Activated naive CD8-positive, alpha-beta T cell treated with anti-CD3 and anti-CD28 coated beads, Interleukin-2, amount 10 ng/mL, durations not matched to agents 7 days and 5 days (primary cell): ENCODE data around the gene TFB2M. TPM values are rescaled to one million over a fixed set of nuclear protein-coding genes. Genes with fewer than 3 reads are reported as not detected.

ENCODE experiments used
- ATAC-seq: fragments of 150-1000 bp; cut with Tn5 transposase; one replicate; pipeline ENCODE4 v1.10.0; 2021; ENCODE audit warnings: low read depth, moderate library complexity
- POLR2A ChIA-PET: fragments of 350-600 bp; sonication (Branson Sonifier 250); formaldehyde crosslinking; loops from one replicate; lab custom pipeline; 2021; ENCODE audit warnings: antibody characterized with exemption; lab: Charles Lee
- DNase-seq: peaks from one replicate; pipeline ENCODE4 v3.0.0; 2021
- H3K27ac Mint-ChIP-seq: one replicate; pipeline ENCODE4 v1.8.0; 2022; ENCODE audit warnings: mild to moderate bottlenecking, mixed read lengths
- H3K27me3 Mint-ChIP-seq: one replicate; pipeline ENCODE4 v1.8.0; 2022; ENCODE audit warnings: mild to moderate bottlenecking, moderate library complexity, mixed read lengths
- H3K36me3 Mint-ChIP-seq: one replicate; pipeline ENCODE4 v1.8.0; 2021; ENCODE audit warnings: mild to moderate bottlenecking, mixed read lengths
- H3K4me1 Mint-ChIP-seq: one replicate; pipeline ENCODE4 v1.8.0; 2021; ENCODE audit warnings: mixed read lengths
- H3K4me3 Mint-ChIP-seq: one replicate; pipeline ENCODE4 v1.8.0; 2022; ENCODE audit warnings: mild to moderate bottlenecking, moderate library complexity, mixed read lengths
- H3K9me3 Mint-ChIP-seq: one replicate; pipeline ENCODE4 v1.8.0; 2021; ENCODE audit warnings: mixed read lengths
- total RNA-seq, 2 experiments: library from RNA; stranded (reverse); gene quantifications; one replicate each; pipeline ENCODE4 v1.2.3, GENCODE V29; 2021

Gene TFB2M
- total RNA-seq, 2 experiments from 2014 or later: 9.8 to 10.9 TPM

DNA sequence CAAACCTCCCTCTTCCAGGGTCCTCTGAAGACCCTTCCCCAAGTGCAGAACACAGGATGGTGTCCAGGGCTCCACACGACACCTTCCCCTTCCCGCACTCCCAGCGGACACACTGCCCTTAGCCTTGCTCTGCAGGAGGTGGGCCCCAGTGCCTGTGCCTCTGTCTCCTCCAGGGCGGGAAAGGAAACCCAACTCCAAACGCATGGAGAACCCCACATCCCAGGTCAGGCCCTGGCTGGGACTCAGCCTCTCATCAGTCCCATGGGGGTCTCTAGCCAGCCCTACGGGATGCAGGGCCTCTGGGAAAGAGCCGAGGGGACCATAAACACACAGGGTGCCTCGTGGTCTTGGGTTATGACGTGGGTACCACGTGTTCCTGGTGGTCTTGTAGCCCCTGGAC, 53.4 kb downstream of the TFB2M start:
- Mint-ChIP-seq H3K4me3 (no peak overlapping the region), H3K27ac (no peak overlapping the region), H3K27me3 (no peaks in the 10 kb centered on the region), H3K9me3 (peaks cover 10% of the 10 kb centered on the region), H3K36me3 (no peaks in the 10 kb centered on the region), H3K4me1 (peaks cover 8% of the 10 kb centered on the region)
- ATAC-seq (no peak), DNase-seq (no peak)
- POLR2A ChIA-PET: no interaction called here

DNA sequence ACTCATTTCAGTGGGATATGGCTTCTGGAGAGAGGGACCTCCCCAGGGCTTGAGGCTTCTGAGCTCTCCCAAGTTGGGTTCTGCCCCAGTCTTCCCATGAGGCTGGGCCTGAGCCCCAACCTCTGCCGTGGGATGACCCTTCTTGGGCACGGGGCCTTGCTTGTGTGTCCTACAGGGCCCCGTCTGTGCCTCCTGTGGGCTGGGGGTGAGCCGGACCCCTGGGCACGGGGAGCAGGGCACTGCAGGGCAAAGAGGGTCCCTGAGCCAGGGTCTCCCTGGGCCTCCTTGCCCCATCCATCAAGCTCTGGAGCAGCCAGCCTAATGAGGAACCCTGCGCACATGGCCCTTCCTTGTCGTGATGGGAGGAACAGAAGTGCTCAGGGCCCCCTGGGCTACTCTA, 53.8 kb downstream of the TFB2M start:
- Mint-ChIP-seq H3K27ac (no peak overlapping the region), H3K9me3 (peaks cover 10% of the 10 kb centered on the region), H3K27me3 (no peaks in the 10 kb centered on the region), H3K4me1 (peaks cover 10% of the 10 kb centered on the region), H3K36me3 (no peaks in the 10 kb centered on the region), H3K4me3 (no peak overlapping the region)
- ATAC-seq (no peak), DNase-seq (no peak)
- POLR2A ChIA-PET: no interaction called here

DNA sequence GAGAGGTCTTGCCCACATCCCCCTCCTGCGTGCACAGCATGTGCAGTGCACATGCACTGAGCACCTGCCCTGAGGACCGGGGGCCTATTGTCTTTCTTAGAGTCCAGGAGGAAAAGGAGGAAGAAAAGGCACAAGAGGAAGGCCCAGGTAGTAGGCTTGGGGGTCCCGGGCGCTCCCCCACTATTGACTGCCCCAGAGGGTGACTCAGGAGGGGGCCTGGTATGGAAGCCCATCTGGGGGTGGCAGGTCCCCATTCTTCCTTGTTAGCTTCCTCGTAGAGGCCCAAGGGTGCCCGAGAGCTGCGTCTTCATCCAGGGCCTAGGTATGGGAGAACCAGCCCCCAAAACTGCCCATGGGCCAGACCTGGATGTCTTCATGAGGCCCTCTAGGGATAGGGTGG, 54.9 kb downstream of the TFB2M start:
- Mint-ChIP-seq H3K4me3 (no peak overlapping the region), H3K27me3 (no peaks in the 10 kb centered on the region), H3K36me3 (peaks cover 3% of the 10 kb centered on the region), H3K4me1 (peaks cover 13% of the 10 kb centered on the region), H3K27ac (no peak overlapping the region), H3K9me3 (peaks cover 8% of the 10 kb centered on the region)
- POLR2A ChIA-PET: no interaction called here
- no peak for ATAC-seq
- DNase-seq: no peak

DNA sequence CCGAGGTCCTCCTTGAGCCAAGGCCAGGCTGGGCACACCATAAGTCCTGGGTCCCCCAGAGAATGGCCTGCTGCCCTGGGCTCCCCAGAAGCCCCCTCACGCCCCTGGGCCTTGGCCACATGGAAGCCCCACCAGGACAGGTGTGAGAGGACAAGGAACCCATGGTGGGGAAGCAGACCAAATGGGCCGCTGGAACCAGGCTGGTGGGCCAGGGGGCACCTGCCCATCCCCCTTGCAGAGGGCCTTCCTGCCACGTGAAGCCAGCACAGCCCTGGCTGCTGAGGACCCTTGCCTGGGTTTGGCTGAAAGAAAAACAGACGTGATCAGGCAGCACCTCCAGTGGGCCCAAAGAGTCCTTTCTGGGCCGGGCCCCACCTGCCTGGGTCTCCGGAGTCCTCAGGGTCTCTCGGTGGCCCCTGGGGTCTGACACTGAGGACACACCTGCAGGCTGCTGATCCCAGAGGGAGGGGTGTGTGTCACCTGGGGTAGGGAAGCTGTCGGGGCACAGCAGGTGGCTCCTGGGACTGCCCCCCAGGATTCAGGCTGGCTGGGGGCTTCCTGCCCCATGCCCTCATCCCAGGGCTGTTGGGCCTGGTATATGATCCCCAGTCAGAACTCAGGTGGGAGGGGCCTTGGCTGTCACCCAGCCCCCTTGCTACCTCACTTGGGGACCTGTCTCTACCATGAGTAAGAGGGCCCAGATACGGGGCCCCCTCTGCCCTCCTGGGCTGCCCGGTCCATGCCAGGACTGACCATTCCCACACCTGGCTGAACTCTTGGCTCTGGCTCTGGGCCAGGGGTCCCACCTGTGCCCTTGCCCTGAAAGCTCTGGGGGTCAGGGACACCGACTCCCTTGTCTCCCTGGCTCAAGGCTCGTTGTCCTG, 55.7 kb downstream of the TFB2M start:
- H3K36me3 Mint-ChIP-seq: peaks cover 3% of the 10 kb centered on the region
- no peak overlapping the region for H3K27ac Mint-ChIP-seq
- H3K27me3 Mint-ChIP-seq: no peaks in the 10 kb centered on the region
- H3K4me3 Mint-ChIP-seq: no peak overlapping the region
- POLR2A ChIA-PET: no interaction called here
- peaks cover 5% of the 10 kb centered on the region for H3K9me3 Mint-ChIP-seq
- no peak for DNase-seq
- no peak for ATAC-seq
- peaks cover 20% of the 10 kb centered on the region for H3K4me1 Mint-ChIP-seq

DNA sequence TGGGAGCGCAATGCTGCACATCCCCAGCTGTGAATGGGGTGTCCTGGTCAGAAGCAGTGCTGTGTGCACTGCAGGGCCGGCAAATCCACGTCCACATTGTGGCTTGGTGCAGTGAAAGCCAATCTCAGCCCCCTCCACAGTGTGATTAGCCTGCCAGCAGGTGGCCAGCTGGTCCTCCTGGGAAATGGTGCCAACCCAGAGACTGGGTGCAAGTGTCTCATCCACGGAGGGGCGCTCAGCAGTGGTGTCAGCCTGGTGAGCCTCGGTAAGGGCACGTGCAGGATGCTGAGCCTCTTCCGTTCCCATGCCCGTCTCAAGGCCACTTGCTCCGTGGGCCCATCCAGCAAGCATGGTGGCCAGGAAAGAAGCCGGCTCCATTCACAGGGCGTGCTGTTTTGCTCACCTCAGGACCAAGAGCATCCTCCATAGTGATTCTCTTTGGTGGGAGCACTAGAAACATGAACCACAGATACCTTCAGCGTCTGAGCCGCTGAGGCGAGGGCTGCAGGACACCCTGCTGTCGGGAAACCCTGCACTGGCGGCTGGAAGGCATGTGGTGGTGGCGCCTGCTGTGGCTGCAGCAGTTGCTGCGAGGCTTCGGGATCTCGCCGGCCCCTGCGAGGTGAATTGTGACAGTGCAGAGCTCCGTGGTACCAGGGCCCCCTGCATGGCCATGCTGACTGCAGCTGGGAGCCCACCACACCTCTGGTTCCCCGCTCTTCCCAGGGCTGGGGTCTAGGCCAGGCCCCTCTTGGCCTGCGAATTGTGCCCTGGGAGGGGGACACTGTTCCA, 57.0 kb downstream of the TFB2M start:
- POLR2A ChIA-PET: interaction anchor here (3.4 kb wide), 1 partner anchor 18 kb away, joined by 20 read pairs; no protein-coding TSS in a partner anchor
- no peak overlapping the region for H3K27ac Mint-ChIP-seq

DNA sequence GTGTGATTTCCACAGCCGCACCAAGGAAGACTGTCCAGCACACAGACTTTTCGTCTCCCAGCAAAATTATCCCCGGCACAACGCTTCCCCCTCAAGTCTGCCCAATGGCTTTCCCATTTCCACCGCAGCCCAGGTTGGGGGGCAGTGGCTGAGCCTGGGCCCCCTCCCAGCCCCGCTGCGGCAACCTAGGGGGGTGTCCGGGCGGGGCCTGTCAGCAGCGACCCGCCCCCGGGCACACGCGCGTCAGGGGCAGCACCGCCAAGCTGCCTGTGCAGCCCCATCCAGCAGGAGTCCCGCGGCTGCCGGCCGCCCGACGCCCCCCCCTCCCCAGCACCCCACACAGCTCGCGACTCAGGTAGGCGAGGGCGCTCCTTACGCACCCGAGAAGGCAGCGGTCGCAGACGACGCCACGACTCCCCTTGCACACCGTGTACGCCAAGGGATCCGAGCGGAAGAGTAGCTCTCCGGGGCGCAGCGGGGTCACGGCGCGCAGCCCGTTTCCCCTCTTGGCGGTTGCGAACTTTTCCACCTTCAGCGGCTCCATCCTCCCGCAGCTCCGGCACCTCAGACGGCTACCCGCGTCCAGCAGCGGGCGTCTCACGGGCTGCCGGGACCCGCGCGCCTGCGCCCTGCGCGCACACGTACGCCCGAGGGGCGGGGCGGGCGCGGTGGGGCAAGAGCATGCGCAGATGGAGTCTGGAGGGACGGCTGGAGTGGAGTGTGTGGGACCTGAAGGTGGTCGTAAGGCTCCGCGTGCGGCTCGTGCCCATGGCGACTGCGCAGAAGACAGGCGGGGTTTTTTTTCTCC, 59.2 kb downstream of the TFB2M start, which contains the start of gene SMYD3:
TSS of gene SMYD3 (minus strand) at position 606 of the 808 bp plus-strand sequence.
- H3K36me3 Mint-ChIP-seq: peaks cover 8% of the 10 kb centered on the region
- peak; percentile 80 for DNase-seq
- peaks cover 23% of the 10 kb centered on the region for H3K4me1 Mint-ChIP-seq
- peak within 1 kb of the TSS; percentile 92 for H3K4me3 Mint-ChIP-seq
- POLR2A ChIA-PET: interaction anchor here (0.9 to 3.4 kb wide), 5 partner anchors 11 to 216 kb away, joined by 3 to 20 read pairs (median 4); partner anchors contain the start of genes CNST and TFB2M
- no peaks in the 10 kb centered on the region for H3K27me3 Mint-ChIP-seq
- ATAC-seq: peak; percentile 95
- H3K9me3 Mint-ChIP-seq: no peaks in the 10 kb centered on the region
- peak within 1 kb of the TSS; percentile 85 for H3K27ac Mint-ChIP-seq

More for the DNA sequence above, 57.0 kb downstream of the TFB2M start:
- H3K9me3 Mint-ChIP-seq: no peaks in the 10 kb centered on the region
- DNase-seq: no peak
- H3K27me3 Mint-ChIP-seq: no peaks in the 10 kb centered on the region
- H3K36me3 Mint-ChIP-seq: peaks cover 8% of the 10 kb centered on the region
- no peak for ATAC-seq
- no peak overlapping the region for H3K4me3 Mint-ChIP-seq
- peaks cover 19% of the 10 kb centered on the region for H3K4me1 Mint-ChIP-seq

DNA sequence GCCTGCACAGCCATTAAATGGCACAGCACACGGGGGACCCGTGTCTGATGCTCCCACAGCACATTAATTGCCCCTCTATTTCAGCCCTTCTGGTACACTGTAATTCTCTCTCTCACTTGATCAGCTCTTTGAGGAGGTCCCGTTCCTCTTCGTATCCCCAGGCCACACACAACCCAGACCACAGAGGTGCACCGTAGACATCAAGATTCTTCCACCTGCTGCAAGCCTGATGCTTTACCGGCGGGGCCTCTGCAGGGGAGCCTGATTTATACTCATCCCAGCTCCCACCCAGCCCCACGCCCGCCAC, 59.7 kb downstream of the TFB2M start:
- Mint-ChIP-seq H3K4me3 (peak overlapping the region; percentile 92), H3K36me3 (peaks cover 8% of the 10 kb centered on the region), H3K9me3 (no peaks in the 10 kb centered on the region), H3K4me1 (peaks cover 25% of the 10 kb centered on the region), H3K27me3 (no peaks in the 10 kb centered on the region), H3K27ac (peak overlapping the region; percentile 82)
- ATAC-seq: no peak
- POLR2A ChIA-PET: interaction anchor here (0.9 to 3.4 kb wide), 4 partner anchors 21 to 64 kb away, joined by 3 to 20 read pairs (median 11); partner anchors contain the start of genes CNST and TFB2M
- DNase-seq: no peak

DNA sequence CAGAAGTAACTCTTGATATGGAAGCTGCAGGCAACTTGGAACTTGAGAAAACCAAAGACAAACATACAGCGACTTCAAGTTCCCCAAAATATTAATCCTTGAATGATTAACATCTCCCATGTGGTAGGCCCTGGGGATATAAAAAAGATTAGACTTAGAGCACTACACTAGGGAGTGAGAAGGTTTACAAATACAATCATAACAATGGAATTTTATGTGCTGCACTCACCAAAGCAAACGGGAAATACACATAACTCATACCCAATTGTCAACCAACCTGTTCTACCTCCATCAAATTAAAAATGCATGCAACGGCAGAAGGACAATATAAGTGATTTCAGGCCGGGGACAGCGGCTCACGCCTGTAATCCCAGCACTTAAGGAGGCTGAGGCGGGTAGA, 62.7 kb downstream of the TFB2M start:
- no peak for ATAC-seq
- Mint-ChIP-seq H3K4me3 (no peak overlapping the region), H3K36me3 (peaks cover 8% of the 10 kb centered on the region), H3K27ac (no peak overlapping the region), H3K27me3 (no peaks in the 10 kb centered on the region), H3K9me3 (no peaks in the 10 kb centered on the region), H3K4me1 (peaks cover 28% of the 10 kb centered on the region)
- DNase-seq: no peak
- POLR2A ChIA-PET: no interaction called here

DNA sequence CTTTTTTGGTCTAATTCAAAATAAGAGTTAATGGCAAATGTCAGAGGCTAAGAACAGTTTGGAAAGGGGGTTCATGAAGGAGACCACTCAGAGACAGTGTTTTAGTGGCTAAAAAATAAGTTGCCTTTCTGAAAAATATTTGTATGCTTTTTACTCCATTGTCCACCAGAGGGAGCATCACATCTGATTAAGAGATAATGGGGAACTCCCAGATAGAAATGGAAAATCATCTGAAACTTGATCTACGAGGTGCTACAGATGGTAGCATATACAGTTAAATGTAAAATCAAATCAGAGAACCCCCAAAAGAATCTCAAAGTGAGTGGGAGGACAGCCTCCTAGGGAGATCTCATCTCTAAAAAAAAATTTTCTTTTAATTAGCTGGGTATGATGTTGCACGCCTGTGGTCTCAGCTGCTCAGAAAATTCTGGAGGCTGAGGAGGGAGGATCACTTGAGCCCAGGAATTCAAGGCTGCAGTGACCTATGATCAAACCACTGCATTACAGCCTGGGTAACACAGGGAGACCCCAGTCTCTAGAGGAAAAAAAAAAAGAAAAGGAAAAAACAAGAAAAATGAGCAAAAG, 68.6 kb downstream of the TFB2M start:
- no peaks in the 10 kb centered on the region for H3K36me3 Mint-ChIP-seq
- no peak for DNase-seq
- H3K27me3 Mint-ChIP-seq: no peaks in the 10 kb centered on the region
- H3K4me3 Mint-ChIP-seq: no peak overlapping the region
- H3K27ac Mint-ChIP-seq: no peak overlapping the region
- POLR2A ChIA-PET: no interaction called here
- no peaks in the 10 kb centered on the region for H3K9me3 Mint-ChIP-seq
- ATAC-seq: peak; percentile 58
- H3K4me1 Mint-ChIP-seq: peaks cover 13% of the 10 kb centered on the region

DNA sequence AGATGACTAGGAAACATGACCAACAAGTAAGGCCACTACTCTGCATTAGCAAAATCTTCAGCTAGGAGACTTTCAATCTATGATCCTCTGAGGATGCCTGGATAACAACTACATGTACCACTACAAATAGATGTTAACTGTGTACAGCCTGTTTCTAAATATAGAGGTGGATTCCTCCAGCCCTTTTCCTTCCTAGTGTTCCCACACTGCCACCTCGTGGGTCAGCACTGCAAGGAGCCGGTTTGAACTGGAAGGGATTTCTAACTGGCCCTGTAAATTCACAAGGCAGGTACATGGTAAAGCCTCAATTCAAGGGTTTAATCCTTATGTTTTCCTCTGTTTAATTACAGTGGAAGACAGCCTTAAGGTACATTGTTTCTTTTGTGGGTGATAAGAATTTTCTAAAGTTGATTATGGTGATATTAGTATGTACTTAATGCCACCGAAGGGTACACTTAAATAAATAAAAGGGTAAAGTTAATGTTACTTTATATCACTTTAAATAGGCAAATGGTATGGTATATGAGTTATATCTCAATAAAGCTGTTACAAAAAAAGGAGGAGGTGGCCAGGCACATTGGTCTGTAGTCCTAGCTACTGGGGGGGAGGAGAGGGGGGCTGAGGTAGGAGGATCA, 73.3 kb downstream of the TFB2M start:
- Mint-ChIP-seq H3K9me3 (no peaks in the 10 kb centered on the region), H3K36me3 (no peaks in the 10 kb centered on the region), H3K4me3 (no peak overlapping the region), H3K4me1 (peaks cover 5% of the 10 kb centered on the region), H3K27me3 (no peaks in the 10 kb centered on the region), H3K27ac (no peak overlapping the region)
- ATAC-seq: no peak
- no peak for DNase-seq
- POLR2A ChIA-PET: no interaction called here

DNA sequence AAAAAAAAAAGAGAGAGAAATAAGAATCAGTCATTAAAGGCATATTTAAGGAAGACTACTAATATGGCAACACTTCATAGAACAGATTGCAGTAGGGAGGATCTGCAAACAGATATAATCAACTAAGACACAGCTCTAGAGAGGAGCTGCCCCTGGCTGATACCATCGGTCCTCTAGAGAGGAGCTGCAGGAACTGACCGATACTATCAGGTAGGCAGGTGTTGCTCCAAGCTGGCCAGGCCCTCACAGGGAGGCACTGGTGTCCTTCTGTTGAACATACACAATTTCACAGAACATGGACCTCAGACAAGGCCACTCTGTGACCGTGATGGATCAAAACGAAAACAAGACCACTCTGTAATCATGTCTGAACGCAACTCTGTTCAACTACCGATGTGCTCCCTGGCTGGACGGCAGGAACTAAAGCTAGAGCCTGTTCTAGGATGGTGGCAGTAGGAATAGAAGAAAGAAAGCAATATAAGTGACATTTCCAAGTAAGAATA, 74.5 kb downstream of the TFB2M start:
- H3K4me3 Mint-ChIP-seq: no peak overlapping the region
- H3K27ac Mint-ChIP-seq: no peak overlapping the region
- H3K36me3 Mint-ChIP-seq: peaks cover 1% of the 10 kb centered on the region
- H3K9me3 Mint-ChIP-seq: no peaks in the 10 kb centered on the region
- POLR2A ChIA-PET: interaction anchor here (0.6 kb wide), 1 partner anchor 125 kb away, joined by 4 read pairs; no protein-coding TSS in a partner anchor
- H3K27me3 Mint-ChIP-seq: no peaks in the 10 kb centered on the region
- ATAC-seq: no peak
- H3K4me1 Mint-ChIP-seq: peaks cover 7% of the 10 kb centered on the region
- no peak for DNase-seq
